Breast epithelium (tissue), 3 donors: Measurements from ENCODE around the gene ZMYND10.

Source experiments
- CTCF ChIP-seq, 3 donors: fragments of 450-650 bp; IDR thresholded peaks; one replicate each; pipeline ENCODE4 v1.5.1; 2016 to 2017; ENCODE audit warnings: antibody characterized with exemption in 3 of 3, mild to moderate bottlenecking in 3 of 3, moderate library complexity in 3 of 3
- POLR2A ChIP-seq: fragments of 450-650 bp; IDR thresholded peaks from one replicate; pipeline ENCODE4 v1.6.1; 2016; ENCODE audit warnings: antibody characterized with exemption, mild to moderate bottlenecking, moderate library complexity

- TF ChIP-seq CTCF (IDR thresholded peaks at IDR 0.05) (no peak), POLR2A (no peak)
Measured at GRCh38 chr3:50392101-50392715, 46.7 kb upstream of the ZMYND10 start.
